GM12865 (cell line): ENCODE measurements around the gene LIPG.

Experiments
- DNase-seq: peaks from one replicate; pipeline ENCODE4 v3.0.0; 2010; ENCODE audit warnings: low read depth
- H3K4me3 ChIP-seq: 2 replicates; pipeline ENCODE4 v1.5.1; 2011; ENCODE audit warnings: mild to moderate bottlenecking, low read depth, low read length, control low read depth
- CTCF ChIP-seq: IDR thresholded peaks from 2 replicates; pipeline ENCODE4 v1.5.1; 2011; ENCODE audit warnings: low read length, control low read depth, low read depth, inconsistent platforms; ENCODE audit not compliant: insufficient read depth; ENCODE audit errors: missing control alignments

The LIPG gene

GRCh38 chr18:49612515-49613033 lies 50.7 kb downstream of the LIPG start:
- peak; percentile 71 for DNase-seq
- no peak for TF ChIP-seq CTCF
- H3K4me3 ChIP-seq: no peak overlapping the region

DNA sequence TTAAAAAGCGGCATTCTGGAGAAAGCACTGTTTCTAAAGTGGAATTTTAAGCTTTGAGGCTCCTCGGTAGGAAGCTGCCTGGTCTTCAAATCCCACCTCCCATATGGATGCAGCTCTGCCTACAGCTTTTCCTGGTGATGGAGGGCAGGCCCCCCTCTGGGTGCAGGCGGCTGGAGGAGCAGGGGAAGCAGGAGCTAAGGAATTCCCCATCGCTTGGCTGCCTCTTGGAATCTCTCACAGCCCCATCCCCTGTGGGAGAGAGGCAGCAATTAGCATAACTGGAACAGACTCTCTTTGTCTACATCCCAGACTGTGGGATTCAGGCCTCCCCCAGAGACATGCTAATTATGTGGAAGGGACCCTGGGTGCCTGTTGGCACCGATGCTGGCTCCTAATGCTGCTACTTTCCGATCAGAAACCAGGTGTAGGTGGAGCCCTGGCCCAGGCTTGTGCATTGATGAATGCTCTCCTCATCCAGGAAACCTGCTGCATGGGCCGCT lies 51.3 kb downstream of the LIPG start:
- no peak for TF ChIP-seq CTCF
- DNase-seq: no peak
- H3K4me3 ChIP-seq: no peak overlapping the region

- DNase-seq: no peak
- no peak for TF ChIP-seq CTCF
- no peak overlapping the region for H3K4me3 ChIP-seq
Measured at GRCh38 chr18:49613641-49614151, 51.8 kb downstream of the LIPG start.

- H3K4me3 ChIP-seq: no peak overlapping the region
- TF ChIP-seq CTCF: no peak
- peak; percentile 24 for DNase-seq
Measured at GRCh38 chr18:49616618-49617328, 54.9 kb downstream of the LIPG start.

DNA sequence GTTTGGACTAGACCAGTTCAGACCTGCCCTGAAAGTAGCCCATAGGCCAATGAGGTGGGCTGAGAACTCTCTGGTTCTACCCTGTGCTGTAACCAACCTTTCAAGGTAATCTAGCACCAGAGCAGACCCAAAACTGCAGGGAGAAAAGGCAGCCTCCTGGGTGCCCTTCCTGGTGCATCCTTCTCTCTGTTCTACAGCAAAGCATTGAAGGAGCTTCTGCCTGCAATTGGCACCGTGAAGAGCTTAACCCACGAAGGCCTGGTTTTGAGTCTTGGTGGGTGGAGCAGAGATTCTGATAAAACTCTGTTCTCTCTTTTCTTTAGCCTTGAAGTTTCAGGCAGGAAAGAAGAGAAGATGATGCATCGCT lies 55.5 kb downstream of the LIPG start:
- no peak for DNase-seq
- H3K4me3 ChIP-seq: no peak overlapping the region
- no peak for TF ChIP-seq CTCF

DNA sequence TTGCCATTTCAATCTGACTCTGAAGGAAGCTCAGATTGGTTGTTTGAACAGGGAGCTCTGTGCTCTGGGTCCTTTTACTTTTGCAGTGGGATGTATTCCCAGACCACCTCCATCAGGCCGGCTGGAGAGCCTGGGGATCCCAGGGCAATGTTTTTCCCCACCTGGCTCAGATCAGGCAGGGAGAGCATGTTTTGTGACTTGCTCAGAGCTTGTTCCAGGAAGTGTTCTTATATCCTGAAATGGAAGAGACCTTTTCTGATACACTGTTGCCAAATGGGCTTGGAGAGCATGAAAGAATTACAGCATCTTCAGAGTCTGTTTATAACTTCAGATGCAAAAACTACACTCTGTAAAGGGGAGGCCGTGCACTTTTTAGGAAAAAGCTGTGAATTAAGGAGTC lies 56.0 kb downstream of the LIPG start:
- H3K4me3 ChIP-seq: no peak overlapping the region
- no peak for TF ChIP-seq CTCF
- no peak for DNase-seq
